Neural crest cell (in vitro differentiated cells): ENCODE data around the gene SNX32. TPM values are rescaled to one million over a fixed set of nuclear protein-coding genes. Genes with fewer than 3 reads are reported as not detected.

Experiments
- DNase-seq: peaks from one replicate; pipeline ENCODE4 v3.0.0; 2021; ENCODE audit warnings: low read depth, mixed read lengths, low spot score
- H3K27ac Mint-ChIP-seq: one replicate; pipeline ENCODE4 v1.8.0; 2021; ENCODE audit warnings: mild to moderate bottlenecking, mixed read lengths; ENCODE audit not compliant: unreplicated experiment
- H3K27me3 Mint-ChIP-seq: 2 replicates; pipeline ENCODE4 v1.8.0; 2021; ENCODE audit warnings: low read depth, mild to moderate bottlenecking, mixed read lengths
- H3K36me3 Mint-ChIP-seq: 2 replicates; pipeline ENCODE4 v1.8.0; 2021; ENCODE audit warnings: low read depth, mild to moderate bottlenecking, mixed read lengths
- H3K4me1 Mint-ChIP-seq: 2 replicates; pipeline ENCODE4 v1.8.0; 2021; ENCODE audit warnings: mixed read lengths
- H3K4me3 Mint-ChIP-seq: one replicate; pipeline ENCODE4 v1.8.0; 2021; ENCODE audit warnings: mild to moderate bottlenecking, mixed read lengths
- H3K9me3 Mint-ChIP-seq: 2 replicates; pipeline ENCODE4 v1.8.0; 2021; ENCODE audit warnings: mixed read lengths
- CTCF ChIP-seq: fragments of 200-600 bp; sonication (generic); conservative IDR thresholded peaks from 2 replicates; pipeline ENCODE4 v1.5.0; 2021; ENCODE audit warnings: antibody characterized with exemption, mild to moderate bottlenecking
- total RNA-seq: library from RNA; stranded (reverse); gene quantifications from 2 replicates; pipeline ENCODE4 v1.2.1, GENCODE V29; 2021

The SNX32 gene
- total RNA-seq, 1 donor from 2014 or later, result 1.9 TPM

- Mint-ChIP-seq H3K36me3 (peaks cover 45% of the 10 kb centered on the region), H3K4me3 (peak overlapping the region; percentile 94), H3K27ac (no peak overlapping the region), H3K9me3 (peaks cover 7% of the 10 kb centered on the region), H3K27me3 (peaks cover 41% of the 10 kb centered on the region), H3K4me1 (peaks cover 51% of the 10 kb centered on the region)
- DNase-seq, result no peak
- no peak for TF ChIP-seq CTCF
These were observed 21.4 kb downstream of the SNX32 start for GRCh38 chr11:65854852-65855837.

DNA sequence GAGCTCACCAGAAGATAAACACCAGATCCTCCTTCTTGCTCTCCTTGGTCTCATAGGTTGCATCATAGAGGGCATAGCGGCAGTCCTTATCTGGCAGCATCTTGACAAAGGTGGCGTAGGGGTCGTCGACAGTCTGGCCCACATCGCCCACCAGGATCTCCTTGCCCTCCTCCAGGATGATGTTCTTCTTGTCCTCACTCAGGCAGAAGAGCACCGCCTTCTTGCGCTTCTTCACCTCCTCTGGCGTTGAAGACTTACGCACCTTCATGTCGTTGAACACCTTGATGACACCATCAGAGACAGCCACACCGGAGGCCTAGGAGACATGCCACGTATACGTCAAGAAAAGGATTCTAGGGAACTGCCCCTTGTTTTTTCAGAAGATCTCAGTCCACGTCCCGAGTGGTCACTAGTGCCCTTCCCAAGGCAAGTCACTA lies 22.2 kb downstream of the SNX32 start:
- peak overlapping the region; percentile 94 for H3K4me3 Mint-ChIP-seq
- H3K9me3 Mint-ChIP-seq, result peaks cover 7% of the 10 kb centered on the region
- H3K4me1 Mint-ChIP-seq, result peaks cover 53% of the 10 kb centered on the region
- peaks cover 45% of the 10 kb centered on the region for H3K36me3 Mint-ChIP-seq
- TF ChIP-seq CTCF, result no peak
- peaks cover 39% of the 10 kb centered on the region for H3K27me3 Mint-ChIP-seq
- no peak overlapping the region for H3K27ac Mint-ChIP-seq
- DNase-seq, result no peak

DNA sequence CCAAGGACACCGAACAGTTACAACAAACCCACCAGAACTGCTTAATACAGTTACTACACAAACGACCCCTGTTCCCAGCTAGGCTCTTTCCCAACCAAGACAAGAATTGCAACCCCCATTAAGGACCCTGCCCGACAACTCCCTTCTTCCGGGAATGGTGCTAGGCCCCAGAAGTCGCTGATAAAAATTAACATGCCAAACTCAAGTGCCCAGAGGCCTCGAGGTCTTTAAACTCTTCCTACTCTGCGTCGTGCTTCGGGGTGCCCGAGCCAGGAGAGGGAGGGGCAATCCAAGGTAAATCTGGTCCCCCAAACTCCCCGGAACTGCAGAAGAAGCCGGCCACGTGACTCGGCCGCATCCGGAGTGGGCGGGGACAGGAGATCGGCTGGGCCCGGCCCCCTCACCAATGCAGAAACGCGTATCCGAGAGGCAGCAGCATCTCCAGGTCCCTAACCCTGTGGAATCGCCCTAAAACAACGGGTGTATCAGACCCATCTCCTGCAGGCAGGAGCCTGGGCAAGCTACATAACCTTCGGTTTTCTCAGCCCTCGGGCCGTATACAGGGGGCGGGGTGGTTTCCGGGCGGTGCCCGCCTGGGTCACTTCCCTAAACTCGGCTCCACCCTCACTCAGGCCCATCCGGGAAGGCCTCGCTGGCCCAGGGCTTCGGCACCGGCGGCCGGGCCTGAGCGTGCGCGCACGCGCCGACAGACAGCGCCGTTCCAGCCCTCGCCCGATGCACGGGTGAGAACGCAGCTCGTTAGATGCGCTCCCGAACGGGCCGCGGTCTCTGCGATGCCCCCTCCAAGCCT lies 23.1 kb downstream of the SNX32 start:
- Mint-ChIP-seq H3K27ac (peak overlapping the region; percentile 7), H3K4me3 (peak overlapping the region; percentile 94), H3K36me3 (peaks cover 40% of the 10 kb centered on the region), H3K4me1 (peaks cover 58% of the 10 kb centered on the region), H3K9me3 (peaks cover 3% of the 10 kb centered on the region), H3K27me3 (peaks cover 29% of the 10 kb centered on the region)
- TF ChIP-seq CTCF, result no peak
- DNase-seq, result peak; percentile 49

DNA sequence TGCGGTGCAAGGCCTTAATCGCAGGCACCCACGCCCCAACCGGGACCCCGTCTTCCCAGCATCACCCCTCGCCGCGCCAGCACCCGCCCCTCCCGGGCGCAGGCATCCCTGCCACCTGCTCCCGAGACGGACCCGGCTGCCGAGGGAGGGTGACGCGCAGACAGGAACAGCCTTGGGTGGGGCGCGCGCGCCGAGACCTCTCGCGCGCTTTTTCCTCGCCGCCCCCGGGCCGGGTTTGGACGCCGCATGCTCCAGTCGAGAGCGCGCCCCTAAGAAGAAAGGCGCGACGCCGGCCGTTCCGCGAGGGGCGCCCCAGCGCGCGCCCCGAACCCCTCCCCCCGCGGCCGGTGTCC lies 23.7 kb downstream of the SNX32 start:
- H3K36me3 Mint-ChIP-seq, result peaks cover 36% of the 10 kb centered on the region
- peaks cover 56% of the 10 kb centered on the region for H3K4me1 Mint-ChIP-seq
- H3K4me3 Mint-ChIP-seq, result peak overlapping the region; percentile 94
- H3K27ac Mint-ChIP-seq, result no peak overlapping the region
- peak; percentile 40 for DNase-seq
- no peaks in the 10 kb centered on the region for H3K9me3 Mint-ChIP-seq
- TF ChIP-seq CTCF, result peak; percentile 23
- peaks cover 27% of the 10 kb centered on the region for H3K27me3 Mint-ChIP-seq

- peak within 1 kb of the TSS; percentile 99 for H3K27ac Mint-ChIP-seq
- H3K36me3 Mint-ChIP-seq, result peaks cover 36% of the 10 kb centered on the region
- peak; percentile 96 for DNase-seq
- H3K4me1 Mint-ChIP-seq, result peaks cover 60% of the 10 kb centered on the region
- no peaks in the 10 kb centered on the region for H3K9me3 Mint-ChIP-seq
- peaks cover 26% of the 10 kb centered on the region for H3K27me3 Mint-ChIP-seq
- H3K4me3 Mint-ChIP-seq, result peak within 1 kb of the TSS; percentile 95
- no peak for TF ChIP-seq CTCF
These were observed 24.3 kb downstream of the SNX32 start, which contains the start of gene CFL1 for GRCh38 chr11:65857853-65858680. TSS of gene CFL1 (minus strand) at chr11:65858180. CDS start at chr11:65858099, 81 bp downstream.
